Subcutaneous abdominal adipose tissue (tissue), 5 donors: ENCODE results near the gene APOBEC3H.

Experiments
- H3K27ac ChIP-seq: one replicate; pipeline ENCODE4 v1.7.0; 2013; ENCODE audit warnings: low read depth, mild to moderate bottlenecking, inconsistent platforms, low read length, moderate library complexity
- H3K27me3 ChIP-seq, 5 donors: one replicate each; pipeline ENCODE4 v1.7.0; 2013; ENCODE audit warnings: low read length in 5 of 5, inconsistent platforms in 1 of 5; ENCODE audit not compliant: control insufficient read depth in 5 of 5, insufficient read depth in 4 of 5
- H3K36me3 ChIP-seq, 5 donors: one replicate each; pipeline ENCODE4 v1.7.0; 2013; ENCODE audit warnings: low read length in 5 of 5; ENCODE audit not compliant: control insufficient read depth in 5 of 5, insufficient read depth in 5 of 5
- H3K4me1 ChIP-seq, 5 donors: one replicate each; pipeline ENCODE4 v1.7.0; 2013; ENCODE audit warnings: low read length in 5 of 5, mild to moderate bottlenecking in 3 of 5, moderate library complexity in 1 of 5; ENCODE audit not compliant: control insufficient read depth in 5 of 5, insufficient read depth in 5 of 5
- H3K4me3 ChIP-seq, 5 donors: one replicate each; pipeline ENCODE4 v1.7.0; 2013; ENCODE audit warnings: low read length in 5 of 5, low read depth in 1 of 5
- H3K9ac ChIP-seq, 5 donors: one replicate each; pipeline ENCODE4 v1.7.0; 2013; ENCODE audit warnings: low read length in 5 of 5, mild to moderate bottlenecking in 4 of 5, moderate library complexity in 3 of 5
- H3K9me3 ChIP-seq, 5 donors: one replicate each; pipeline ENCODE4 v1.7.0; 2013; ENCODE audit warnings: low read length in 5 of 5; ENCODE audit not compliant: control insufficient read depth in 5 of 5
- donor health status: healthy.
- donor health status: healthy.
- donor health status: healthy.
- donor health status: healthy.
- donor health status: healthy.

APOBEC3H gene

GRCh38 chr22:39081016-39081415 is 16.0 kb upstream of the APOBEC3H start:
- Histone ChIP-seq H3K9ac (no peak overlapping the region), H3K9me3 (no peaks in the 10 kb centered on the region), H3K27me3 (peaks cover 0 to 5% (median 3%) of the 10 kb centered on the region in 5 donors), H3K4me1 (peaks cover 0 to 14% (median 6%) of the 10 kb centered on the region in 5 donors), H3K4me3 (no peak overlapping the region), H3K36me3 (peaks cover 0 to 23% (median 4%) of the 10 kb centered on the region in 5 donors), H3K27ac (no peak overlapping the region)

- Histone ChIP-seq H3K9ac (no peak overlapping the region), H3K4me3 (no peak overlapping the region), H3K36me3 (peaks cover 0 to 23% (median 4%) of the 10 kb centered on the region in 5 donors), H3K4me1 (peaks cover 0 to 9% (median 6%) of the 10 kb centered on the region in 5 donors), H3K27ac (no peak overlapping the region), H3K27me3 (peaks cover 0 to 5% (median 3%) of the 10 kb centered on the region in 5 donors), H3K9me3 (no peaks in the 10 kb centered on the region)
Measured at GRCh38 chr22:39081598-39081997, 15.4 kb upstream of the APOBEC3H start.

GRCh38 chr22:39083212-39084165 is 13.6 kb upstream of the APOBEC3H start:
- no peak overlapping the region for H3K27ac ChIP-seq

GRCh38 chr22:39084666-39085065 is 12.4 kb upstream of the APOBEC3H start:
- H3K36me3 ChIP-seq: peaks cover 0 to 23% (median 4%) of the 10 kb centered on the region in 5 donors
- H3K9ac ChIP-seq: no peak overlapping the region
- no peaks in the 10 kb centered on the region for H3K9me3 ChIP-seq
- no peak overlapping the region for H3K4me3 ChIP-seq
- H3K27me3 ChIP-seq: peaks cover 0 to 12% (median 4%) of the 10 kb centered on the region in 5 donors
- H3K4me1 ChIP-seq: peaks cover 0 to 3% (median 0%) of the 10 kb centered on the region in 5 donors
- H3K27ac ChIP-seq: no peak overlapping the region

More at GRCh38 chr22:39083212-39084165, 13.6 kb upstream of the APOBEC3H start:
- Histone ChIP-seq H3K9me3 (no peaks in the 10 kb centered on the region), H3K4me3 (no peak overlapping the region), H3K36me3 (peaks cover 0 to 23% (median 4%) of the 10 kb centered on the region in 5 donors), H3K9ac (no peak overlapping the region), H3K27me3 (peaks cover 0 to 7% (median 3%) of the 10 kb centered on the region in 5 donors), H3K4me1 (peaks cover 0 to 3% (median 0%) of the 10 kb centered on the region in 5 donors)

- Histone ChIP-seq H3K4me1 (peaks cover 0 to 3% (median 0%) of the 10 kb centered on the region in 5 donors), H3K27me3 (peaks cover 0 to 24% (median 16%) of the 10 kb centered on the region in 5 donors), H3K36me3 (peaks cover 0 to 6% (median 0%) of the 10 kb centered on the region in 5 donors), H3K9ac (no peak overlapping the region), H3K9me3 (no peaks in the 10 kb centered on the region), H3K27ac (no peak overlapping the region), H3K4me3 (no peak overlapping the region)
Measured at GRCh38 chr22:39087098-39087497, 9.9 kb upstream of the APOBEC3H start.

- Histone ChIP-seq H3K27ac (no peak overlapping the region), H3K4me3 (no peak overlapping the region), H3K27me3 (peaks cover 0 to 24% (median 16%) of the 10 kb centered on the region in 5 donors), H3K9me3 (no peaks in the 10 kb centered on the region), H3K36me3 (peaks cover 0 to 5% (median 0%) of the 10 kb centered on the region in 5 donors), H3K9ac (peak overlapping the region in 1 of 5 donors; percentile 41), H3K4me1 (peaks cover 0 to 3% (median 0%) of the 10 kb centered on the region in 5 donors)
Measured at GRCh38 chr22:39087881-39088684, 9.0 kb upstream of the APOBEC3H start.

GRCh38 chr22:39088685-39089032 is 8.4 kb upstream of the APOBEC3H start:
- Histone ChIP-seq H3K27ac (no peak overlapping the region), H3K4me1 (peaks cover 0 to 3% (median 0%) of the 10 kb centered on the region in 5 donors), H3K27me3 (peaks cover 0 to 24% (median 15%) of the 10 kb centered on the region in 5 donors), H3K9ac (no peak overlapping the region), H3K4me3 (no peak overlapping the region), H3K36me3 (peaks cover 0 to 3% (median 0%) of the 10 kb centered on the region in 5 donors), H3K9me3 (no peaks in the 10 kb centered on the region)

- Histone ChIP-seq H3K36me3 (no peaks in the 10 kb centered on the region), H3K4me3 (no peak overlapping the region), H3K4me1 (peaks cover 0 to 3% (median 0%) of the 10 kb centered on the region in 5 donors), H3K9ac (no peak overlapping the region), H3K9me3 (no peaks in the 10 kb centered on the region), H3K27ac (no peak overlapping the region), H3K27me3 (peaks cover 0 to 19% (median 12%) of the 10 kb centered on the region in 5 donors)
Measured at GRCh38 chr22:39089928-39090327, 7.1 kb upstream of the APOBEC3H start.

GRCh38 chr22:39090426-39091064 is 6.5 kb upstream of the APOBEC3H start:
- Histone ChIP-seq H3K27me3 (peaks cover 0 to 19% (median 12%) of the 10 kb centered on the region in 5 donors), H3K9me3 (no peaks in the 10 kb centered on the region), H3K4me3 (no peak overlapping the region), H3K9ac (no peak overlapping the region), H3K4me1 (peaks cover 0 to 3% (median 0%) of the 10 kb centered on the region in 5 donors), H3K27ac (no peak overlapping the region), H3K36me3 (no peaks in the 10 kb centered on the region)
